ENCODE results near the gene CCND2. TPM values are rescaled to one million over a fixed set of nuclear protein-coding genes. Genes with fewer than 3 reads are reported as not detected.

Gene CCND2
- total RNA-seq, 1 donor from 2014 or later: 115 TPM

GRCh38 chr12:4275870-4276301, 2.3 kb downstream of the CCND2 start:
- DNase-seq (ENCODE audit: low read depth) (peak; percentile 7), FAIRE-seq (no peak)
- TF ChIP-seq CTCF (IDR thresholded peaks at IDR 0.05; ENCODE audit: insufficient read depth, low read length, severe bottlenecking): no peak
- peaks cover 5% of the 10 kb centered on the region for H3K27me3 ChIP-seq (ENCODE audit: control insufficient read depth, insufficient read depth, low read length)
- peak overlapping the region; percentile 95 for H3K4me3 ChIP-seq (ENCODE audit: low read depth, low read length)
- peaks cover 29% of the 10 kb centered on the region for H3K36me3 ChIP-seq (ENCODE audit: control insufficient read depth, insufficient read depth, low read length)

GRCh38 chr12:4276524-4277204, 3.1 kb downstream of the CCND2 start:
- peak; percentile 43 for FAIRE-seq
- Histone ChIP-seq H3K36me3 (ENCODE audit: control insufficient read depth, insufficient read depth, low read length) (peaks cover 36% of the 10 kb centered on the region), H3K4me3 (ENCODE audit: low read depth, low read length) (no peak overlapping the region), H3K27me3 (ENCODE audit: control insufficient read depth, insufficient read depth, low read length) (no peaks in the 10 kb centered on the region)
- TF ChIP-seq CTCF (IDR thresholded peaks at IDR 0.05; ENCODE audit: insufficient read depth, low read length, severe bottlenecking): peak; percentile 90
- DNase-seq (ENCODE audit: low read depth): peak; percentile 83

- no peak for DNase-seq (ENCODE audit: low read depth)
- Histone ChIP-seq H3K27me3 (ENCODE audit: control insufficient read depth, insufficient read depth, low read length) (no peaks in the 10 kb centered on the region), H3K36me3 (ENCODE audit: control insufficient read depth, insufficient read depth, low read length) (peaks cover 39% of the 10 kb centered on the region), H3K4me3 (ENCODE audit: low read depth, low read length) (no peak overlapping the region)
- peak; percentile 23 for FAIRE-seq
- no peak for TF ChIP-seq CTCF (IDR thresholded peaks at IDR 0.05; ENCODE audit: insufficient read depth, low read length, severe bottlenecking)
Measured at GRCh38 chr12:4277205-4277543, 3.6 kb downstream of the CCND2 start.

GRCh38 chr12:4277857-4278256, 4.3 kb downstream of the CCND2 start:
- TF ChIP-seq CTCF (IDR thresholded peaks at IDR 0.05; ENCODE audit: insufficient read depth, low read length, severe bottlenecking): no peak
- no peak for DNase-seq (ENCODE audit: low read depth)

GRCh38 chr12:4278329-4279197, 5.0 kb downstream of the CCND2 start:
- H3K27me3 ChIP-seq (ENCODE audit: control insufficient read depth, insufficient read depth, low read length): no peaks in the 10 kb centered on the region
- FAIRE-seq (no peak), DNase-seq (ENCODE audit: low read depth) (no peak)
- H3K4me3 ChIP-seq (ENCODE audit: low read depth, low read length): no peak overlapping the region
- no peak for TF ChIP-seq CTCF (IDR thresholded peaks at IDR 0.05; ENCODE audit: insufficient read depth, low read length, severe bottlenecking)
- H3K36me3 ChIP-seq (ENCODE audit: control insufficient read depth, insufficient read depth, low read length): peaks cover 45% of the 10 kb centered on the region

More at GRCh38 chr12:4277857-4278256, 4.3 kb downstream of the CCND2 start:
- no peak for FAIRE-seq
- Histone ChIP-seq H3K36me3 (ENCODE audit: control insufficient read depth, insufficient read depth, low read length) (peaks cover 45% of the 10 kb centered on the region), H3K4me3 (ENCODE audit: low read depth, low read length) (no peak overlapping the region), H3K27me3 (ENCODE audit: control insufficient read depth, insufficient read depth, low read length) (no peaks in the 10 kb centered on the region)

Measured in bronchial epithelial cell (primary cell).